VCaP (cell line): Measurements from ENCODE around the gene ZC3H4.

Experiments
- H3K27ac ChIP-seq: fragments of 450-650 bp; 2 replicates; pipeline ENCODE4 v1.5.1; 2017
- TF ChIP-seq, protein P1 (sequence below): fragments of 450-650 bp; conservative IDR thresholded peaks from 2 replicates; pipeline ENCODE4 v1.5.1; 2017; ENCODE audit warnings: mild to moderate bottlenecking, moderate library complexity

ZC3H4 gene

DNA sequence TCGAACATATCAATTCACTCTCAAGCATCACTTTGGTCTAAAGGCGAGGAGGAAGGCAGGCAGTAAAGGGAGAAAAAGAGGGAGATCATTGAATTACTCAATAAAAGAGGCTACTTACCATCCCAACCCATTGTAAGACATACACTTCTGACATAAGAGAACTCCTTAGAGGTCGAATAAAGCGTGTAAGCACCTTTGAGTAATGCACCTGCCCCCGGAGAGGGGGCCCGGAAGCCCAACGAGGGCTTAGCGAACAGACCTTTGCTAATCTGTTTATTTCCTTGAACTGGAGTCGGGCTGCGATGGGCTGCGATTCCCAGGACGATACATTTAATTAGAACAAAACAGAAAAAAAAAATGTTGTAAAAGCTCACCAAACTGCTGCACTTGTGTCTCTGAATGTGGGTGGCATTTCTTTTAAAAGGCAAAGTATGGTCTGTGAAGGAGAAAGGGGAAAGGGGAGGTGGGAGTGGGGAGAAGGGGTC, 3.0 kb downstream of the ZC3H4 start:
- peak overlapping the region; percentile 100 for H3K27ac ChIP-seq
- TF ChIP-seq, protein P1, sequence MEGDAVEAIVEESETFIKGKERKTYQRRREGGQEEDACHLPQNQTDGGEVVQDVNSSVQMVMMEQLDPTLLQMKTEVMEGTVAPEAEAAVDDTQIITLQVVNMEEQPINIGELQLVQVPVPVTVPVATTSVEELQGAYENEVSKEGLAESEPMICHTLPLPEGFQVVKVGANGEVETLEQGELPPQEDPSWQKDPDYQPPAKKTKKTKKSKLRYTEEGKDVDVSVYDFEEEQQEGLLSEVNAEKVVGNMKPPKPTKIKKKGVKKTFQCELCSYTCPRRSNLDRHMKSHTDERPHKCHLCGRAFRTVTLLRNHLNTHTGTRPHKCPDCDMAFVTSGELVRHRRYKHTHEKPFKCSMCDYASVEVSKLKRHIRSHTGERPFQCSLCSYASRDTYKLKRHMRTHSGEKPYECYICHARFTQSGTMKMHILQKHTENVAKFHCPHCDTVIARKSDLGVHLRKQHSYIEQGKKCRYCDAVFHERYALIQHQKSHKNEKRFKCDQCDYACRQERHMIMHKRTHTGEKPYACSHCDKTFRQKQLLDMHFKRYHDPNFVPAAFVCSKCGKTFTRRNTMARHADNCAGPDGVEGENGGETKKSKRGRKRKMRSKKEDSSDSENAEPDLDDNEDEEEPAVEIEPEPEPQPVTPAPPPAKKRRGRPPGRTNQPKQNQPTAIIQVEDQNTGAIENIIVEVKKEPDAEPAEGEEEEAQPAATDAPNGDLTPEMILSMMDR = no peak

DNA sequence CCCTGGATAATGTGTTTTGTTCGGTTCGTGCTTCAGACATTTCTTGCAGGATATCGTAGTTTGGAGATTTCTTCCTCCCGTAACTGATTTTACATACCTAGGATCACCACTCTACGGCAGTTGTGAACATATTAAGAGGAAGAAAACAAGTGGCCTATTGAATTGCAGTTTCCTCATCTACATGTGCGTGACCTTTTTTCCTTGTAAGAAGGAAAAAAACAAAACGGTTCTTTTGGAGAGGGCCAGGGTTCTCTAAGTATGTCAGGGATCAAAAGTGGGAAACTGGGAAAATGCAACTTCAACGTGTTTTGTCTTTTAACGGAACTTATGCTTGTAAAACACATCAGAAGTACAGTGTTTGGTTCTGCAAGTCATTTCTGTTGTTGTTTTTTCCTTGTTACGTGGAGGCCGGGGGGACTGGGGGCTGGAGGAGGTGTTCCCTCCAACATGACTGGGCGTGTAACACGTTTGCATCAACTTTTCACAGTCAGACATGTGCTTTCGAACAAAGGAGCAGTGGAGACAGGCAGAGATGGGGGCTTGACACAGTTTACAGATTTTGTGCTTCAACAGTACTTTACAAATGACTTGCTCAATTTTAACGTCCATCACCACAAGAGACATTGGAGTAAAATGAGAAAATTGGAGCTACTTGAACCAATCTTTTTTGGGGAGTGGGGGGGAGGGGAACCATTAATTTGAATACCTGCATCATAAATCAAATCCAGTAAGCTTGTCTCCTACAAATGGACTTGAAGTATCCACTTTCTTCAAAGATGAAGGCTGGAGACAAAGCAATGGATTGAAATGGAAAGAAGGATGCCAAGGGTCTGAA, 3.8 kb downstream of the ZC3H4 start:
- H3K27ac ChIP-seq = peak overlapping the region; percentile 100
- TF ChIP-seq, protein P1 = no peak

DNA sequence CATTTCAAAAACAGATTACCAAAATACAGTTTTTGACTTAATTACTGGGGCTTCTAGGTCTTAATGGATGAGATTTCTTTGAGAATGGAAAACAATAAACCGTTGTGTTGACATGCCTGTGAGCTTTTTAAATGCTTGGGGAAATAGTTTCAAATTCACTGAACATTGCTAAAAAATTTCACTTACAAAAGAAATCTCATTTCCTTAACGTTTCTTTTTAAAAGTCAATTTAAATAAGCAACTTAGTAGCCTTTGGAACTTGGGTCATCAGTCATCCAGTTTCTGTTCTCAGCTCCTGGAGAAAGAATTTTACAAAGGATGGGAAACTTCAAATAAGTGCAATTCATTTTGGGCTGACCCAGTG, 4.4 kb downstream of the ZC3H4 start:
- TF ChIP-seq, protein P1 = no peak
- H3K27ac ChIP-seq = peak overlapping the region; percentile 100; the same call in 1 of the 2 replicates

DNA sequence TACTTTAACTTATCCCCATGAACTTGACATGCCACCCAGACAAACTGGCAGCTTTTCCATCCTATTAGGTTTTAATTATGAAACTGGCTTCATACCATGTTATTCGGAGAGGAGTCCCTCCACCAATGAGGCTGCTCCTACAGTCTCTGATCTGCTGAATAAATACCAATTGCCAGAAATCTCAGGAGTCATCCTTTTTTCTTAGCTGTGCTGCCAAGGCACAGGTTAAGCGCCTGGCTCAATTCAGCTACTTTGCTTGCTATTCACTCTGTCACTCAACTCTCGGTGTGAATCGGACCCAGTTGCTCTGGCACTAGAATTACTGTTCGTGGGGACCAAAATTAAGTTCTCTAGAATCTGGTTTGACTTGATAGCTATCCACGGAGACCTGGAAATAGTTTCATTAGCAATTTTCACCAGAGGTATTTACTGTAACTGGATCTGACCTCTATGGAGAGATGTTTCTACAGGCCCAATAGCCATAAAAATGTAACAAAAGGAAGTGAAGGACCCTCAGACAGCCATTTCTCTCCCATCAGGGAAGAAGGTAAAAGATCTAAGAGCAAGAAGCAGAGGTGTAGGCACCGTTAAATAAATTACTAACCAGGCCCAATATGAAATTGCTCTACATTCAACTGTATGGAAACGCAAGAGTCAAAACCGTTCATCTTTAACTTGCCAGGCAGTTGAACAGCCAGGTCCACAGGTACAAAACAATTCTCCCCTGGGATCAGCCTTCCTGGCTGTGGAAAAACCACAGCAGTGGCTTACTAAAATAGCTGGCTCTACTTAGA, 5.4 kb downstream of the ZC3H4 start:
- TF ChIP-seq, protein P1 = no peak
- peak overlapping the region; percentile 32 for H3K27ac ChIP-seq

DNA sequence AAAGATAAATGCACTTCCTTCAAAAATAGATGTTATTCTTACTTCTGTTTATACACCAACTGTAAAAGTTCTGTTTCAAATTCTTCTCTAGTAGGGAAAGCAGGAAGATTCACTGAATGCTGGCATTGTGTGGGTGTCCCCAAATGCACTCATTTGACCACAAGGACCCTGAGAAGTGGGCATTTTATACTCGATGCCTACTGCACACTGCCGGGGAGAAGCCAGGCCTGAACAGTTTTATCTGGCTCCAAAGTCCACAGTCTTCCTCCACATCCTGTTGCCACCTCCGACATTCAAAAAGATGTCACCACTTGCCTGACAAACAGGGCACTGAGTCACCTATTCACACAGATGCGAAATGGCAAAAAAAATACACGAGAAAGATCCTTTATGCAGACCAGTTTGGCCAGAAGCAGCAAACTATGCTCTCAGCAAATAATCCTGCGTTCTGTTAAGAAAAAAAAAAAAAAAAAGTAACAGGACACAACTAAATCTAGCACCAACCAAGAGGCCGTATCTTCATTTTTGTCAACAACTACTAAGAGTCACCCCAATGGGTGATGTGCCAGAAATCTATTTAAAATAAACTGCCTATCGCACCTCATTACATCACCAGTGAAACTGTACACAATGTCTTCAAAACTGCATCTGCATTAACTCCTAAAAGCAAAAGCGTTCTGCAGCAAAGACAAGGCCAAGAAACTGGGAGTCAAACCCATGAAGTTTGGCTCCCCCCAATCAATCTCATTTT, 6.2 kb downstream of the ZC3H4 start:
- peak overlapping the region; percentile 32 for H3K27ac ChIP-seq
- TF ChIP-seq, protein P1 = no peak

DNA sequence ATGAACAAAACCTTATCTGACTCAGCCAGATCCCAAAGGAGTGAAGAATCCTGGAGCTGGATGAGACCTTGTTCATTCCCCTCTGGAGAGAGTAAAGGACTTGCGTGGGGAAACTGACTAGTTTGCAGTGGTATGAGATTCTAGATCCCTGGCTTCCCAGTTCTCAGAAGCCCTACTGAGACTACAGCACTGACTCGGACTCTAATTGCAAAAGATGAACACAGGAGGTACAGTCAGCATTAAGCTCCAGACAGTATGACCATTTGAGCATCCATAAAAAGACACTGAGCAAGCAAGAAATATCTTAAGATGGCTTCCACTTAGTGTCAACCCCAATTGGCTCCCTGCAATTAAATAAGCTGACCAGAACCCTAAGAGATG, 6.8 kb downstream of the ZC3H4 start:
- TF ChIP-seq, protein P1 = no peak
- peak overlapping the region; percentile 32 for H3K27ac ChIP-seq

DNA sequence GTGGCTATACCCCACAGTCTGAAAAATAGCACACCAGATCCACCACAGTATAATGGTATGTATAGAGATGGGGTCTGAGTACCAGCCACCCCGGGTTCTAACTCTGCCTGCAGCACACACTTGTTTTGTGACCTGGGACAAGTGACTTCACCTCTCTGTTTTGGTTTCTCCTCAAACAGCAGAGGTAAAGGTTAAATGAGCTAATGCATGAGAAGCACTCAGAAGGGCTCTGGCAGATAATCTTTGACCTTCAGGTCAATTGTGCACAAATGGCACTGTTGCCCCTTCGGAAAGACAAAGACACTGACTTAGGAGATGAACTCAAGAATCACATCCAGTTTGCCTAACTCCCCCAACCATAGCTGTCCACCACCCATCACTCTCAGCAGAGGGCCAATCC, 7.7 kb downstream of the ZC3H4 start:
- H3K27ac ChIP-seq = 0 out of 2 replicates have a peak overlapping the region, but pooled peaks have one; percentile 32

More for the DNA sequence above, 7.7 kb downstream of the ZC3H4 start:
- TF ChIP-seq, protein P1 = no peak
